ENCODE data around the gene PCDH9. TPM values are rescaled to one million over a fixed set of nuclear protein-coding genes. Genes with fewer than 3 reads are reported as not detected.

Gene PCDH9
- polyA plus RNA-seq, 1 of the 3 experiments (the other 2 are of a cell fraction): 1.3 TPM

DNA sequence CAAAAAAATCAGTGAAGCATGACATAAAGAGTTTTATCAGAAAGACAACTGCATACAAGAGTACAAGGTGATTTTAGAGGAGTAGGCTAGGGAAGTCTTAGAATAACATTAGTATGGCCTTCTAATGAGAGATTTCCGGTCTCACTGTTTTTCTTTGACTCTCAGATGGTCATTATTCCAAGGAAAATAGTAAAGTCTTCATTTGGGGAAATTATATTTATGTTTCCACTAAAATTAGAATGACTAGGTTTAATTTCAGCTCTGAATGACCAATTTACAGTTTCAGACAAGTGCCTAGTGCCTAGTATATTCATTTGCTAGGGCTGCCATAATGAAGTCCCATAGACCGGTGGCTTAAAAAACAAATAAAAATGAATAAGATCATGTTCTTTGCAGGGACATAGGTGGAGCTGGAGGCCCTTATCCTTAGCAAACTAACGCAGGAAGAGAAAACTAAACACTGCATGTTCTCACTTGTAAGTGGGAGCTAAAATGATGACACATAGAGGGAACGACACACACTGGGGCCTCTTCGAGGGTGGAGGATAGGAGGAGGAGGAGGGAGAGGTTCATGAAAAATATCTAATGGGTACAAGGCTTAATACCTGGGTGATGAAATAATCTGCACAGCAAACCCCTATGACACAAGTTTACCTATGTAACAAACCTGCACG is 303.1 kb downstream of the PCDH9 start:
- ChIA-PET CTCF (interaction anchor here (0.6 to 1.3 kb wide), 3 partner anchors 17 to 308 kb away, joined by 3 read pairs; no protein-coding TSS in a partner anchor), POLR2A (no interaction called here)
- H3K27ac ChIP-seq (ENCODE audit: low read depth in 2 of 2, low read length in 1 of 2): no peak overlapping the region
- no peak overlapping the region for H3K4me2 ChIP-seq
- no peaks in the 10 kb centered on the region for H3K79me2 ChIP-seq (ENCODE audit: insufficient read depth)
- H3K9me2 ChIP-seq: no peaks in the 10 kb centered on the region
- H3K27me3 ChIP-seq (ENCODE audit: insufficient read depth): no peaks in the 10 kb centered on the region
- 88% methylated on average over 6 of the region's 6 CpGs for WGBS (ENCODE audit: low lambda C conversion rate)
- H3K9ac ChIP-seq: no peak overlapping the region
- DNase-seq: no peak
- no peak overlapping the region for H2AFZ ChIP-seq (ENCODE audit: low read depth)
- no peaks in the 10 kb centered on the region for H3K9me3 ChIP-seq
- no peaks in the 10 kb centered on the region for H3F3A ChIP-seq (replicated peaks; ENCODE audit: insufficient read depth)
- TF ChIP-seq EP300 (IDR thresholded peaks at IDR 0.05; ENCODE audit: borderline replicate concordance in 1 of 2, low read depth in 1 of 2, low read length in 1 of 2) (no peak), POLR2AphosphoS5 (IDR thresholded peaks at IDR 0.05; ENCODE audit: low read depth, low read length) (no peak), FOXJ3 (CRISPR knock-in tag; IDR thresholded peaks at IDR 0.05) (no peak), RCOR1 (IDR thresholded peaks at IDR 0.05; ENCODE audit: low read length) (no peak), EZH2phosphoT487 (IDR thresholded peaks at IDR 0.05; ENCODE audit: borderline replicate concordance, low read depth) (no peak), JUND (IDR thresholded peaks at IDR 0.05) (no peak), NFIC (IDR thresholded peaks at IDR 0.05; ENCODE audit: borderline replicate concordance) (no peak), TAF1 (IDR thresholded peaks at IDR 0.05; ENCODE audit: borderline replicate concordance, low read depth, low read length) (no peak), GATA2 (CRISPR knock-in tag; IDR thresholded peaks at IDR 0.05) (no peak), MXI1 (IDR thresholded peaks at IDR 0.05; ENCODE audit: low read depth, low read length) (no peak), FOXM1 (IDR thresholded peaks at IDR 0.05; ENCODE audit: low read depth) (no peak), TCF12 (IDR thresholded peaks at IDR 0.05) (no peak)
- TF ChIP-seq, protein P1, sequence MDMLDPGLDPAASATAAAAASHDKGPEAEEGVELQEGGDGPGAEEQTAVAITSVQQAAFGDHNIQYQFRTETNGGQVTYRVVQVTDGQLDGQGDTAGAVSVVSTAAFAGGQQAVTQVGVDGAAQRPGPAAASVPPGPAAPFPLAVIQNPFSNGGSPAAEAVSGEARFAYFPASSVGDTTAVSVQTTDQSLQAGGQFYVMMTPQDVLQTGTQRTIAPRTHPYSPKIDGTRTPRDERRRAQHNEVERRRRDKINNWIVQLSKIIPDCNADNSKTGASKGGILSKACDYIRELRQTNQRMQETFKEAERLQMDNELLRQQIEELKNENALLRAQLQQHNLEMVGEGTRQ (IDR thresholded peaks at IDR 0.05; ENCODE audit: borderline replicate concordance, low read depth, low read length): no peak
- TF ChIP-seq, protein P2, sequence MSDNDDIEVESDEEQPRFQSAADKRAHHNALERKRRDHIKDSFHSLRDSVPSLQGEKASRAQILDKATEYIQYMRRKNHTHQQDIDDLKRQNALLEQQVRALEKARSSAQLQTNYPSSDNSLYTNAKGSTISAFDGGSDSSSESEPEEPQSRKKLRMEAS (IDR thresholded peaks at IDR 0.05; ENCODE audit: low read depth): no peak
- TF ChIP-seq, protein P3, sequence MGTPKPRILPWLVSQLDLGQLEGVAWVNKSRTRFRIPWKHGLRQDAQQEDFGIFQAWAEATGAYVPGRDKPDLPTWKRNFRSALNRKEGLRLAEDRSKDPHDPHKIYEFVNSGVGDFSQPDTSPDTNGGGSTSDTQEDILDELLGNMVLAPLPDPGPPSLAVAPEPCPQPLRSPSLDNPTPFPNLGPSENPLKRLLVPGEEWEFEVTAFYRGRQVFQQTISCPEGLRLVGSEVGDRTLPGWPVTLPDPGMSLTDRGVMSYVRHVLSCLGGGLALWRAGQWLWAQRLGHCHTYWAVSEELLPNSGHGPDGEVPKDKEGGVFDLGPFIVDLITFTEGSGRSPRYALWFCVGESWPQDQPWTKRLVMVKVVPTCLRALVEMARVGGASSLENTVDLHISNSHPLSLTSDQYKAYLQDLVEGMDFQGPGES (IDR thresholded peaks at IDR 0.05; ENCODE audit: low read depth, low read length): no peak
- TF ChIP-seq, protein P4, sequence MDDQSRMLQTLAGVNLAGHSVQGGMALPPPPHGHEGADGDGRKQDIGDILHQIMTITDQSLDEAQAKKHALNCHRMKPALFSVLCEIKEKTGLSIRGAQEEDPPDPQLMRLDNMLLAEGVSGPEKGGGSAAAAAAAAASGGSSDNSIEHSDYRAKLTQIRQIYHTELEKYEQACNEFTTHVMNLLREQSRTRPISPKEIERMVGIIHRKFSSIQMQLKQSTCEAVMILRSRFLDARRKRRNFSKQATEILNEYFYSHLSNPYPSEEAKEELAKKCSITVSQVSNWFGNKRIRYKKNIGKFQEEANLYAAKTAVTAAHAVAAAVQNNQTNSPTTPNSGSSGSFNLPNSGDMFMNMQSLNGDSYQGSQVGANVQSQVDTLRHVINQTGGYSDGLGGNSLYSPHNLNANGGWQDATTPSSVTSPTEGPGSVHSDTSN (IDR thresholded peaks at IDR 0.05): no peak
- H3K4me1 ChIP-seq (ENCODE audit: control insufficient read depth in 1 of 2, insufficient read depth in 2 of 2, low read depth in 1 of 2, low read length in 1 of 2): no peaks in the 10 kb centered on the region
- H3K36me3 ChIP-seq (replicated peaks in 1 of 2; ENCODE audit: control insufficient read depth in 1 of 2, insufficient read depth in 2 of 2, low read length in 1 of 2): no peaks in the 10 kb centered on the region
- no peak overlapping the region for H3K4me3 ChIP-seq (ENCODE audit: low read depth in 2 of 2, low read length in 1 of 2)
- no peaks in the 10 kb centered on the region for H4K20me1 ChIP-seq (ENCODE audit: insufficient read depth)

Data from SK-N-SH (cell line).